Peyer's patch (tissue), 4 donors: ENCODE results near the gene TK2. TPM values are rescaled to one million over a fixed set of nuclear protein-coding genes. Genes with fewer than 3 reads are reported as not detected.

Experiments used
- DNase-seq, 3 donors: peaks; one replicate each; pipeline ENCODE4 v3.0.0-alpha.2; 2017 to 2019
- H3K27ac ChIP-seq, 4 donors: fragments of 200-600 bp; sonication (generic); one replicate each; pipeline ENCODE4 v1.5.1; 2016 to 2019
- H3K27me3 ChIP-seq, 2 donors: fragments of 200-600 bp; sonication (generic); one replicate each; pipeline ENCODE4 v1.5.1; 2019
- H3K36me3 ChIP-seq, 3 donors: fragments of 200-600 bp; sonication (generic); one replicate each; pipeline ENCODE4 v1.5.1; 2016 to 2019
- H3K4me1 ChIP-seq, 4 donors: fragments of 200-600 bp; sonication (generic); one replicate each; pipeline ENCODE4 v1.5.1; 2016 to 2019
- H3K4me3 ChIP-seq, 4 donors: fragments of 200-600 bp; sonication (generic); 1 replicate in 3 of 4; 2 replicates in 1 of 4; pipeline ENCODE4 v1.5.1; 2016 to 2019; ENCODE audit warnings: mild to moderate bottlenecking in 1 of 4
- H3K9me3 ChIP-seq, 4 donors: fragments of 200-600 bp; sonication (generic); one replicate each; pipeline ENCODE4 v1.5.1; 2016 to 2019; ENCODE audit warnings: mild to moderate bottlenecking in 1 of 4
- CTCF ChIP-seq, 6 experiments: fragments of 450-650 bp in 4 of 6; fragments of 200-600 bp in 2 of 6; sonication (generic) in 1 of 6; IDR thresholded peaks; one replicate each; pipeline ENCODE4 v1.5.1; 2017 to 2019; ENCODE audit warnings: antibody characterized with exemption in 6 of 6, mild to moderate bottlenecking in 3 of 6, moderate library complexity in 1 of 6
- POLR2A ChIP-seq, 2 donors: fragments of 450-650 bp; IDR thresholded peaks; one replicate each; pipeline ENCODE4 v1.5.1; 2017; ENCODE audit warnings: antibody characterized with exemption in 2 of 2, mild to moderate bottlenecking in 2 of 2, moderate library complexity in 2 of 2
- total RNA-seq, 4 donors: library from RNA; depleted of rRNA; stranded (reverse); fragments of >200 nt; gene quantifications; one replicate each; pipeline ENCODE4 v1.1.0, GENCODE V29; 2016

Gene TK2
- total RNA-seq, 4 donors from 2014 or later = 22.8 to 33.1 (median 27.1) TPM

GRCh38 chr16:66547101-66547989 is 2.6 kb downstream of the TK2 start:
- no peaks in the 10 kb centered on the region for H3K9me3 ChIP-seq
- peaks cover 0 to 9% (median 0%) of the 10 kb centered on the region in 3 donors for H3K36me3 ChIP-seq
- H3K4me1 ChIP-seq = peaks cover 3 to 25% (median 11%) of the 10 kb centered on the region in 4 donors
- H3K4me3 ChIP-seq = no peak overlapping the region
- H3K27ac ChIP-seq = peak overlapping the region in 1 of 4 donors; percentile 90
- no peak for DNase-seq
- TF ChIP-seq POLR2A (IDR thresholded peaks at IDR 0.05) (no peak), CTCF (IDR thresholded peaks at IDR 0.05) (no peak)
- no peaks in the 10 kb centered on the region for H3K27me3 ChIP-seq

- DNase-seq = no peak
- Histone ChIP-seq H3K27ac (no peak overlapping the region), H3K9me3 (no peaks in the 10 kb centered on the region), H3K36me3 (peaks cover 0 to 17% (median 0%) of the 10 kb centered on the region in 3 donors), H3K4me1 (peaks cover 0 to 8% (median 4%) of the 10 kb centered on the region in 4 donors), H3K27me3 (no peaks in the 10 kb centered on the region), H3K4me3 (no peak overlapping the region)
- no peak for TF ChIP-seq CTCF (IDR thresholded peaks at IDR 0.05)
- no peak for TF ChIP-seq POLR2A (IDR thresholded peaks at IDR 0.05)
These were observed 5.7 kb downstream of the TK2 start for GRCh38 chr16:66544016-66544757.

GRCh38 chr16:66543541-66543940 is 6.4 kb downstream of the TK2 start:
- DNase-seq = no peak
- Histone ChIP-seq H3K9me3 (no peaks in the 10 kb centered on the region), H3K4me3 (no peak overlapping the region), H3K27ac (no peak overlapping the region), H3K27me3 (no peaks in the 10 kb centered on the region), H3K4me1 (peaks cover 0 to 8% (median 5%) of the 10 kb centered on the region in 4 donors), H3K36me3 (peaks cover 0 to 17% (median 0%) of the 10 kb centered on the region in 3 donors)
- TF ChIP-seq CTCF (IDR thresholded peaks at IDR 0.05) = no peak
- TF ChIP-seq POLR2A (IDR thresholded peaks at IDR 0.05) = no peak

- DNase-seq = no peak
- H3K36me3 ChIP-seq = peaks cover 0 to 23% (median 0%) of the 10 kb centered on the region in 3 donors
- H3K4me3 ChIP-seq = no peak overlapping the region
- no peaks in the 10 kb centered on the region for H3K27me3 ChIP-seq
- no peak overlapping the region for H3K27ac ChIP-seq
- TF ChIP-seq POLR2A (IDR thresholded peaks at IDR 0.05) = no peak
- no peak for TF ChIP-seq CTCF (IDR thresholded peaks at IDR 0.05)
- H3K9me3 ChIP-seq = no peaks in the 10 kb centered on the region
- H3K4me1 ChIP-seq = peaks cover 0 to 10% (median 7%) of the 10 kb centered on the region in 4 donors
These were observed 7.5 kb downstream of the TK2 start for GRCh38 chr16:66542396-66542795.

- TF ChIP-seq CTCF (IDR thresholded peaks at IDR 0.05) = no peak
- TF ChIP-seq POLR2A (IDR thresholded peaks at IDR 0.05) = no peak
- Histone ChIP-seq H3K36me3 (peaks cover 0 to 30% (median 0%) of the 10 kb centered on the region in 3 donors), H3K4me1 (peaks cover 0 to 10% (median 7%) of the 10 kb centered on the region in 4 donors), H3K9me3 (no peaks in the 10 kb centered on the region), H3K27ac (no peak overlapping the region), H3K4me3 (no peak overlapping the region), H3K27me3 (no peaks in the 10 kb centered on the region)
- DNase-seq = no peak
These were observed 8.2 kb downstream of the TK2 start for GRCh38 chr16:66541388-66542355.
